ENCODE results near the gene RBM5.

DNA sequence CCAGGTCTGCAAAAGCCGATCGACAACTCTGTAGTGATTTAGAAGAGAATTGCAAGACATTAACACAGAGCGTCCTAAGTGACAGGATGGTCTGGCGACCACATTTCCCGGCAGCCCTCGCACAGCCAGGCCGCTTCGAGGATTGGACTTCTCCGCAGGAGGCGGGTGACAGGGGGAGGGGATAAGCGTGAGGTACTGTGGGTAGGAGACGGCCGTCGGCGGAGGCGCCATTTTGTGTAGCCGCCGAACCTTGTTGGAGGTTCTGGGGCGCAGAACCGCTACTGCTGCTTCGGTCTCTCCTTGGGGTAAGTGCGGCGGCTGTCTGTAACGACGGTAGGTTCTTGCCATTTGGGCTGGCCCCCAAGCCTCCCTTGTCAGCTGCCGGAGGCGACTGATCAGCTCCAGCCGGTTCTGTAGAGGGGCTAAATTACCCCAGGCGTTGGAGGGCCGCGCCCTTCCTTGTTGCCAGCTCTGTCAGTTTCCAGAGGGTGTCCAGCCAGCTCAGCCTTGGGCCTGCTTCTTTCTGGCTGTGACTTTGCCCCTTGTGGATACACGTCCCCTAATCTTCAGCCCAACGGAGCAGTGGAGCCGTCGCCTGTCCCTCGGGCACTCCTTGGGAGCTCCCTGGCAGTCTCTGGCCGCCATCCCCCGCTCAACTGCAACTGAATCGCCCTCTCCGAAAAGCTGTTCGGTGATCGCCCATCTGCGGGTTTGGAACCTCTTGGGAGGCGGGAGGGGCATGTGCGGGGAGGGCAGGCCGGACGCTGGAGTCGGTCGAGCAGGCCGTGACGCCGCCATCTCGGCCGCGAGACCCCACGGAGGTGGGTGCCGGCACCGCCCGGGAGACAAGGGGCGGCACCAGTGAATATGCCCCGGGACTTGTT lies at the start of gene RBM5:
- TF ChIP-seq, protein P1, sequence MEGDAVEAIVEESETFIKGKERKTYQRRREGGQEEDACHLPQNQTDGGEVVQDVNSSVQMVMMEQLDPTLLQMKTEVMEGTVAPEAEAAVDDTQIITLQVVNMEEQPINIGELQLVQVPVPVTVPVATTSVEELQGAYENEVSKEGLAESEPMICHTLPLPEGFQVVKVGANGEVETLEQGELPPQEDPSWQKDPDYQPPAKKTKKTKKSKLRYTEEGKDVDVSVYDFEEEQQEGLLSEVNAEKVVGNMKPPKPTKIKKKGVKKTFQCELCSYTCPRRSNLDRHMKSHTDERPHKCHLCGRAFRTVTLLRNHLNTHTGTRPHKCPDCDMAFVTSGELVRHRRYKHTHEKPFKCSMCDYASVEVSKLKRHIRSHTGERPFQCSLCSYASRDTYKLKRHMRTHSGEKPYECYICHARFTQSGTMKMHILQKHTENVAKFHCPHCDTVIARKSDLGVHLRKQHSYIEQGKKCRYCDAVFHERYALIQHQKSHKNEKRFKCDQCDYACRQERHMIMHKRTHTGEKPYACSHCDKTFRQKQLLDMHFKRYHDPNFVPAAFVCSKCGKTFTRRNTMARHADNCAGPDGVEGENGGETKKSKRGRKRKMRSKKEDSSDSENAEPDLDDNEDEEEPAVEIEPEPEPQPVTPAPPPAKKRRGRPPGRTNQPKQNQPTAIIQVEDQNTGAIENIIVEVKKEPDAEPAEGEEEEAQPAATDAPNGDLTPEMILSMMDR (IDR thresholded peaks at IDR 0.05; ENCODE audit: low read depth, low read length), result no peak
- TF ChIP-seq EZH2phosphoT487 (IDR thresholded peaks at IDR 0.05; ENCODE audit: low read depth), result no peak
